DND-41 (cell line): ENCODE measurements around the gene CPNE5.

Source experiments
- ATAC-seq: fragments of 200-7000 bp; cut with Tn5 transposase; 3 replicates; pipeline ENCODE4 v1.9.1; 2021; ENCODE audit warnings: low read depth; ENCODE audit not compliant: insufficient read depth
- DNase-seq: peaks from one replicate; pipeline ENCODE4 v3.0.0-alpha.2; 2020
- H2AFZ ChIP-seq: 2 replicates; pipeline ENCODE4 v1.6.0; 2012; ENCODE audit warnings: low read depth, low read length
- H3K27ac ChIP-seq: 2 replicates; pipeline ENCODE4 v1.5.1; 2012; ENCODE audit warnings: low read length, inconsistent platforms
- H3K27me3 ChIP-seq: fragments of 200-600 bp; sonication (generic); 2 replicates; pipeline ENCODE4 v1.6.0; 2012; ENCODE audit warnings: low read length, mild to moderate bottlenecking, inconsistent platforms; ENCODE audit not compliant: insufficient read depth, poor library complexity
- H3K36me3 ChIP-seq: 2 replicates; pipeline ENCODE4 v1.5.1; 2012; ENCODE audit warnings: low read length, inconsistent platforms; ENCODE audit not compliant: insufficient read depth
- H3K4me1 ChIP-seq: 2 replicates; pipeline ENCODE4 v1.5.1; 2012; ENCODE audit warnings: mild to moderate bottlenecking, low read length; ENCODE audit not compliant: insufficient read depth
- H3K4me2 ChIP-seq: 2 replicates; pipeline ENCODE4 v1.6.0; 2012; ENCODE audit warnings: mild to moderate bottlenecking, moderate library complexity, low read length, inconsistent platforms; ENCODE audit not compliant: insufficient read depth
- H3K4me3 ChIP-seq, 2 experiments: fragments of 200-600 bp in 1 of 2; shearing (Covaris generic) in 1 of 2; 2 replicates each; pipeline ENCODE4 v1.5.1; 2012 to 2016; ENCODE audit warnings: inconsistent platforms in 2 of 2, low read length in 2 of 2, mild to moderate bottlenecking in 2 of 2, low read depth in 1 of 2, moderate library complexity in 1 of 2
- H3K79me2 ChIP-seq: 2 replicates; pipeline ENCODE4 v1.6.0; 2012; ENCODE audit warnings: low read length, inconsistent platforms; ENCODE audit not compliant: insufficient read depth
- H3K9ac ChIP-seq: 2 replicates; pipeline ENCODE4 v1.6.0; 2012; ENCODE audit warnings: low read depth, mild to moderate bottlenecking, inconsistent platforms, low read length, moderate library complexity
- H3K9me3 ChIP-seq: 2 replicates; pipeline ENCODE4 v1.5.1; 2012; ENCODE audit warnings: low read length, moderate library complexity, mild to moderate bottlenecking, inconsistent platforms; ENCODE audit not compliant: insufficient read depth, severe bottlenecking
- H4K20me1 ChIP-seq: 2 replicates; pipeline ENCODE4 v1.6.0; 2012; ENCODE audit warnings: low read length; ENCODE audit not compliant: insufficient read depth
- EZH2 ChIP-seq: IDR thresholded peaks from 3 replicates; pipeline ENCODE4 v1.6.1; 2012; ENCODE audit warnings: borderline replicate concordance, low read depth, mild to moderate bottlenecking, moderate library complexity, low read length, inconsistent platforms; ENCODE audit not compliant: severe bottlenecking
- TF ChIP-seq, protein P1 (sequence below): IDR thresholded peaks from 2 replicates; pipeline ENCODE4 v1.5.1; 2012; ENCODE audit warnings: borderline replicate concordance, low read length, moderate library complexity, mild to moderate bottlenecking; ENCODE audit not compliant: poor library complexity, severe bottlenecking; ENCODE audit errors: extremely low read depth

The CPNE5 gene

DNA sequence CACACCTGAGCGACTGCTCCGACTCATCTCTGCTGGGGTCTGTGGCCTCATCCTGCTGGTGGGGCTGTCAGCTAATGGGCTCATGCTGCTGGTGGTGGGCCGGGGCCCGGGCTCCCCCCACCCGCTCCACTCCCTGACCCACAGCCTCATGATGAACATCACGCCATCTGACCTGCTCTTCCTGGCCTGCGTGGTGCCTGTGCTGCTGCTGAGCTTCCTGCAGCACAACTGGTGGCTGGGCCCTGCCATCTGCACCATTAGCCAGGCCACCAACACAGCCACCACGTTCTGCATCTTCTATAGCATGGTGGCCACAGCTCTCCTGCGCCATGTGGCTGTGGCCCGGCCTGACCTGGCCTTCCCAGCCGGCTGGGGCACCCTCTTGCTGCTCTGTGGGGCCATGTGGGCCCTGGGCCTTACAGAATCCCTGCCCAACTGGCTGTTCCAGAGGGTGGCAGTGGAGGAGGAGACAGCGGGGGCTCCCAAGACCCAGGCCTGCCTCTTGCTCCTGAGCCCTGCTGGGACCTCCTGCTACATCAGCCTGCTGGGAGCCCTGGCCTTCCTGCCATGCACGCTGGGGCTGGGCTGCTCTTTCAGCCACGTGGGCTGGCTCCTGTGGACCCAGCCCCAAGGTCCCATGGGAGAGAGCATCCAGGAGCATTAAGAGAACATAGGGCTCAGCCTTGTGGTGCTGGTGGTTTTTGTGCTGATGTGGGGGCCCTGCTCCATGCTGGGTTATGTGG lies 102.0 kb downstream of the CPNE5 start:
- ATAC-seq: peak; percentile 18; the same call in 2 of the 3 replicates
- Histone ChIP-seq H3K4me3 (no peak overlapping the region), H3K9me3 (no peaks in the 10 kb centered on the region), H4K20me1 (no peaks in the 10 kb centered on the region), H3K36me3 (no peaks in the 10 kb centered on the region), H3K27ac (no peak overlapping the region), H3K79me2 (no peaks in the 10 kb centered on the region), H2AFZ (no peak overlapping the region), H3K9ac (no peak overlapping the region), H3K4me1 (no peaks in the 10 kb centered on the region), H3K4me2 (no peak overlapping the region), H3K27me3 (no peaks in the 10 kb centered on the region)
- DNase-seq: no peak
- TF ChIP-seq, protein P1, sequence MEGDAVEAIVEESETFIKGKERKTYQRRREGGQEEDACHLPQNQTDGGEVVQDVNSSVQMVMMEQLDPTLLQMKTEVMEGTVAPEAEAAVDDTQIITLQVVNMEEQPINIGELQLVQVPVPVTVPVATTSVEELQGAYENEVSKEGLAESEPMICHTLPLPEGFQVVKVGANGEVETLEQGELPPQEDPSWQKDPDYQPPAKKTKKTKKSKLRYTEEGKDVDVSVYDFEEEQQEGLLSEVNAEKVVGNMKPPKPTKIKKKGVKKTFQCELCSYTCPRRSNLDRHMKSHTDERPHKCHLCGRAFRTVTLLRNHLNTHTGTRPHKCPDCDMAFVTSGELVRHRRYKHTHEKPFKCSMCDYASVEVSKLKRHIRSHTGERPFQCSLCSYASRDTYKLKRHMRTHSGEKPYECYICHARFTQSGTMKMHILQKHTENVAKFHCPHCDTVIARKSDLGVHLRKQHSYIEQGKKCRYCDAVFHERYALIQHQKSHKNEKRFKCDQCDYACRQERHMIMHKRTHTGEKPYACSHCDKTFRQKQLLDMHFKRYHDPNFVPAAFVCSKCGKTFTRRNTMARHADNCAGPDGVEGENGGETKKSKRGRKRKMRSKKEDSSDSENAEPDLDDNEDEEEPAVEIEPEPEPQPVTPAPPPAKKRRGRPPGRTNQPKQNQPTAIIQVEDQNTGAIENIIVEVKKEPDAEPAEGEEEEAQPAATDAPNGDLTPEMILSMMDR: no peak
- TF ChIP-seq EZH2: no peak

DNA sequence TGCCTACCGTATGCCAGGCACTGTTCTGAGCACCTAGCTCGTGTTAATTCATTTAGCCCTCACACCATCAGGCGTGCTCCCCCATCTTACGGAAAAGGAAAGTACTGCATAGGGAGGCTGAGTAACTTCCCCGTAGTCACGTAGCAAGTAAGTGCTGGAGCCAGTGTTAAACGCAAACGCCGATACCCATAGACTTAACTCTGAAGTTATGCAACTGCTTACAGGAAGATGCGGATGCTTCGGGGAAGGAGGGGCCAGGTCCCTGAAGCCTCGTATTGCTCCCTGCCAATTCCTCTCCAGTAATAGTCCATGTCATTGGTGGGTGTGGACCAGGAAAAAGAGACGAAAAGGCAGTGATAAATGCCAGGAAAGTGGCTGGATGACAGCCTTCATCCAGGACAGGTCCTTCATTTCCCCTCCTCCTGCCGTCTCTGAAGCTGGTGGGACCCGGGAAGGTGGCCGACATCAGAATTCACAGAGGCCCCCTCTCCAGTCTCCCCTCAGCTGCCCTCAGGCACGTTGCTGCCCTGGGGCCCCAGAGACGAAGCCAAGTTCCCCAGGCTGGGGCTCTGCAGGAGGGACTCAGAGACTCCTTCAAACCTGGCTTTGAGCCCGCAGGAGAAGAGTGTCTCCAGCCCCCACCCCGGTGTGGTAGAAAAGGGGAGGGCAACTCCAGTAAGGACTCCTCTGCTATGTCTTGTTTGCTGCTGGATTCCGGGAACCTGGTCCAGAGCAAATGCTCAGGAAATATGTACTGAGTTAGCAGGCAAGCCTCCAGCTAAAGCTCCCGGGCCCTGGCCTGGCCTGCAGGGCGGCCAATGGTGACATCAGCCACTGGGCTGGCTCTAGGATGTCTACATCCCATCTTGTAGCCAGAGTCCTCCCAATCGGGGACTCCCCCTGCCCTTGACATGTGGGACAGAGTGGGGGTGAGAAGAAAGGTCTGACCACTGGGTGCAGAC lies 103.9 kb downstream of the CPNE5 start:
- ATAC-seq: no peak
- Histone ChIP-seq H3K4me1 (no peaks in the 10 kb centered on the region), H3K27me3 (no peaks in the 10 kb centered on the region), H3K36me3 (no peaks in the 10 kb centered on the region), H3K9ac (no peak overlapping the region), H4K20me1 (no peaks in the 10 kb centered on the region), H3K4me3 (no peak overlapping the region), H3K79me2 (no peaks in the 10 kb centered on the region), H2AFZ (no peak overlapping the region), H3K27ac (no peak overlapping the region), H3K4me2 (no peak overlapping the region), H3K9me3 (no peaks in the 10 kb centered on the region)
- no peak for DNase-seq
- TF ChIP-seq EZH2: no peak
- TF ChIP-seq, protein P1: no peak

DNA sequence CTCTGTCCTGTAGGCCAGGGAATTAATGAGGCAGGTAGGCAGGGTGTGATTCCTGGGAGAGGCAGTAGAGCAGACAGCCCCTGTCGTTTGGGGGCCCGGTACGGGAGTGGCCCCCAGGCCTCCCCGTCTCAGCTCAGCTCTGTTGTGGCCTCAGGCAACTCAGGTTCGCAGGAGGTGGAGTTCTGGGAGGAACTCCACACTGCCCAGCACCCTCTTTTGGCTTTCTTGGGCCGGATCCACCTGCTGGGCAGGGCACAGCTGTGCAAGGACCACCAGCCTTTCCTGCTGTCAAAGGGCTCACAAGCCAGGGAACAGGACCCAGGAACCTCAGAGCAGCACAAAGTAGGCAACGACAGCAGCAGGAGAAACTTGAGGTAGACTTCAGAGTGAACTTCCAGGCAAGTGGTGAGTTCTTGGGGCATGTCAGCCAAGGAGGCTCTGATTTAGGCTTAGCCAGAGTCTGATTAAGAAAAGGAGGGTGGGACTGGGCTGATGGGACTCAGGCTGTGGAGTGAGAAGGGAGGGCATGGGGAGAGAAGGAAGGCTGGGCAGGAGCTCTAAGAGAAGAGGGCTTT lies 104.7 kb downstream of the CPNE5 start:
- Histone ChIP-seq H3K4me3 (no peak overlapping the region), H3K9me3 (no peaks in the 10 kb centered on the region), H3K4me2 (no peak overlapping the region), H2AFZ (no peak overlapping the region), H4K20me1 (no peaks in the 10 kb centered on the region), H3K27ac (no peak overlapping the region), H3K36me3 (no peaks in the 10 kb centered on the region), H3K9ac (no peak overlapping the region), H3K4me1 (no peaks in the 10 kb centered on the region), H3K79me2 (no peaks in the 10 kb centered on the region), H3K27me3 (no peaks in the 10 kb centered on the region)
- TF ChIP-seq, protein P1: no peak
- ATAC-seq (no peak), DNase-seq (no peak)
